ENCODE measurements around the gene MPRIP. TPM values are rescaled to one million over a fixed set of nuclear protein-coding genes. Genes with fewer than 3 reads are reported as not detected.

The MPRIP gene
- total RNA-seq, 1 experiment from 2014 or later: 132 TPM

DNA sequence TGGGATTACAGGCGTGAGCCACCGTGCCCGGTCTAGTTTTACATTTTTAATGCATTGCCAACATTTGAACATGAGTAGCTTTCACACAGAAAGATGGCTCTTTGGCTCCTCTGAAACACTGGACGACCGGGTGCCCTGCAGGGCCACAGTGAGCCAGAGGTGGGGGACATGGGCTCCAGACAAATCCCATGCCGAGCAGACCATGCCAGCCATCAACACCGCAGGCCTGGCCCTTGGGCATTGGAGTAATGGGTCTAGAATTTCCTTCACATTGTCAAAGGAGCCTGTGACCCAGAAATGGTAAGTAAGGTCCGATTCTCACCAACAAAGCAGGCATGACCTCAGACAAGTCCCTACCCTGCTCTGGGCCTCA is 21.4 kb upstream of the MPRIP start:
- Histone ChIP-seq H3K14ac (ENCODE audit: insufficient read depth, low read length) (no peak overlapping the region), H2BK120ac (ENCODE audit: low read depth, low read length, poor library complexity, severe bottlenecking) (no peak overlapping the region), H3T11ph (ENCODE audit: low read length) (no peak overlapping the region), H3K23me2 (ENCODE audit: insufficient read length, low read depth, low read length, poor library complexity, severe bottlenecking) (no peaks in the 10 kb centered on the region), H3K9ac (ENCODE audit: extremely low read depth, insufficient read length, low read length) (no peak overlapping the region), H3K79me2 (ENCODE audit: insufficient read depth, low read length) (no peaks in the 10 kb centered on the region), H2BK5ac (ENCODE audit: insufficient read length, low read length) (no peak overlapping the region), H3K23ac (ENCODE audit: insufficient read length, low read depth, low read length) (no peak overlapping the region), H4K20me1 (ENCODE audit: control insufficient read depth, insufficient read depth, insufficient read length) (no peaks in the 10 kb centered on the region), H3K18ac (ENCODE audit: insufficient read length, low read depth, low read length) (no peak overlapping the region), H3K4me2 (ENCODE audit: insufficient read depth, insufficient read length, low read length) (no peak overlapping the region), H4K91ac (ENCODE audit: insufficient read length, low read depth, low read length) (no peak overlapping the region), H3K79me1 (ENCODE audit: insufficient read depth, low read depth, low read length, poor library complexity, severe bottlenecking) (no peaks in the 10 kb centered on the region), H3K4me1 (ENCODE audit: insufficient read depth, low read length) (no peaks in the 10 kb centered on the region), H3K4ac (ENCODE audit: low read depth, low read length) (no peak overlapping the region), H2BK20ac (ENCODE audit: low read depth, low read length, poor library complexity, severe bottlenecking) (no peak overlapping the region), H3K56ac (ENCODE audit: insufficient read length, low read depth, low read length) (no peak overlapping the region), H3K9me3 (ENCODE audit: control insufficient read depth, low read depth, low read length) (no peaks in the 10 kb centered on the region), H4K5ac (ENCODE audit: insufficient read length, low read depth, low read length) (no peak overlapping the region), H3K27me3 (ENCODE audit: insufficient read depth, low read length) (no peaks in the 10 kb centered on the region), H3K27ac (ENCODE audit: insufficient read length, low read depth, low read length) (no peak overlapping the region), H2BK15ac (ENCODE audit: low read depth, low read length) (no peak overlapping the region), H2AK5ac (ENCODE audit: insufficient read length, low read length) (no peak overlapping the region), H2BK12ac (ENCODE audit: insufficient read length, low read depth, low read length) (no peak overlapping the region), H4K8ac (replicated peaks; ENCODE audit: insufficient read length, low read depth, low read length) (no peak overlapping the region), H2AFZ (ENCODE audit: low read length) (no peak overlapping the region)
- TF ChIP-seq, protein P1, sequence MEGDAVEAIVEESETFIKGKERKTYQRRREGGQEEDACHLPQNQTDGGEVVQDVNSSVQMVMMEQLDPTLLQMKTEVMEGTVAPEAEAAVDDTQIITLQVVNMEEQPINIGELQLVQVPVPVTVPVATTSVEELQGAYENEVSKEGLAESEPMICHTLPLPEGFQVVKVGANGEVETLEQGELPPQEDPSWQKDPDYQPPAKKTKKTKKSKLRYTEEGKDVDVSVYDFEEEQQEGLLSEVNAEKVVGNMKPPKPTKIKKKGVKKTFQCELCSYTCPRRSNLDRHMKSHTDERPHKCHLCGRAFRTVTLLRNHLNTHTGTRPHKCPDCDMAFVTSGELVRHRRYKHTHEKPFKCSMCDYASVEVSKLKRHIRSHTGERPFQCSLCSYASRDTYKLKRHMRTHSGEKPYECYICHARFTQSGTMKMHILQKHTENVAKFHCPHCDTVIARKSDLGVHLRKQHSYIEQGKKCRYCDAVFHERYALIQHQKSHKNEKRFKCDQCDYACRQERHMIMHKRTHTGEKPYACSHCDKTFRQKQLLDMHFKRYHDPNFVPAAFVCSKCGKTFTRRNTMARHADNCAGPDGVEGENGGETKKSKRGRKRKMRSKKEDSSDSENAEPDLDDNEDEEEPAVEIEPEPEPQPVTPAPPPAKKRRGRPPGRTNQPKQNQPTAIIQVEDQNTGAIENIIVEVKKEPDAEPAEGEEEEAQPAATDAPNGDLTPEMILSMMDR (conservative IDR thresholded peaks at IDR 0.05): no peak
- H3K4me3 Mint-ChIP-seq: no peak overlapping the region
- no peaks in the 10 kb centered on the region; a peak in 1 of 5 replicates for H3K9me3 Mint-ChIP-seq
- peaks cover 2 to 4% of the 10 kb centered on the region in 2 experiments; a peak in 2 of 4 replicates for H3K4me1 Mint-ChIP-seq
- DNase-seq: no peak
- no peak overlapping the region for H3K27ac Mint-ChIP-seq
- no CpG with 5 or more reads among the region's 8 CpGs for WGBS (ENCODE audit: extremely low coverage, insufficient read length, low lambda C conversion rate)
- no peaks in the 10 kb centered on the region for H3K36me3 Mint-ChIP-seq (ENCODE audit: insufficient read depth in 1 of 3, low read depth in 3 of 3)
- H3K27me3 Mint-ChIP-seq (ENCODE audit: low read depth): no peaks in the 10 kb centered on the region; the same call in 1 of the 2 replicates

Measured in H9 (cell line).